VCaP (cell line): ENCODE results near the gene ZNF488.
A peak's percentile ranks its signal among the peaks of the same experiment; 100 is the strongest.

Experiments used
- H3K27ac ChIP-seq: fragments of 450-650 bp; 2 replicates; pipeline ENCODE4 v1.5.1; 2017
- TF ChIP-seq, protein P1 (sequence below): fragments of 450-650 bp; conservative IDR thresholded peaks from 2 replicates; pipeline ENCODE4 v1.5.1; 2017; ENCODE audit warnings: mild to moderate bottlenecking, moderate library complexity

The ZNF488 gene

DNA sequence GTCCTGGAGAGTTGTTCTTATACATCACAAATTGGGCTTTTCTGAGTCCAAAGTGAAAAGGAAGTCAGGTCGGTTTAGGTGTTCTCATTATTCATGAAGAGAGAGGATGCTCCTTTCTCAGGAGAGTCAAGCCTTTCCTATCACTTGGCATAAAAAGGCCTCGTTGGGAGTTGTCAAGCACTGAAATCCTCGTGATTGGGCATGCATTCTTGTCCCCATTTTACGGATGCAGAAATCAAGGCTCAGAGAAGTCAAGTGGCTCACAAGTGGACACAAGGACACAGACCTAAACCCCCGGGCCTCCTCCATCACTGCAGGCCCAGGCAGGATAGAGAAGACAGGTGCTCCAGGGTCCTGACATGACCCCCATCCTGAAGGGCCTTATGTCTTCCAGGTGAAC lies 27.4 kb downstream of the ZNF488 start:
- H3K27ac ChIP-seq: no peak overlapping the region
- TF ChIP-seq, protein P1, sequence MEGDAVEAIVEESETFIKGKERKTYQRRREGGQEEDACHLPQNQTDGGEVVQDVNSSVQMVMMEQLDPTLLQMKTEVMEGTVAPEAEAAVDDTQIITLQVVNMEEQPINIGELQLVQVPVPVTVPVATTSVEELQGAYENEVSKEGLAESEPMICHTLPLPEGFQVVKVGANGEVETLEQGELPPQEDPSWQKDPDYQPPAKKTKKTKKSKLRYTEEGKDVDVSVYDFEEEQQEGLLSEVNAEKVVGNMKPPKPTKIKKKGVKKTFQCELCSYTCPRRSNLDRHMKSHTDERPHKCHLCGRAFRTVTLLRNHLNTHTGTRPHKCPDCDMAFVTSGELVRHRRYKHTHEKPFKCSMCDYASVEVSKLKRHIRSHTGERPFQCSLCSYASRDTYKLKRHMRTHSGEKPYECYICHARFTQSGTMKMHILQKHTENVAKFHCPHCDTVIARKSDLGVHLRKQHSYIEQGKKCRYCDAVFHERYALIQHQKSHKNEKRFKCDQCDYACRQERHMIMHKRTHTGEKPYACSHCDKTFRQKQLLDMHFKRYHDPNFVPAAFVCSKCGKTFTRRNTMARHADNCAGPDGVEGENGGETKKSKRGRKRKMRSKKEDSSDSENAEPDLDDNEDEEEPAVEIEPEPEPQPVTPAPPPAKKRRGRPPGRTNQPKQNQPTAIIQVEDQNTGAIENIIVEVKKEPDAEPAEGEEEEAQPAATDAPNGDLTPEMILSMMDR: no peak

DNA sequence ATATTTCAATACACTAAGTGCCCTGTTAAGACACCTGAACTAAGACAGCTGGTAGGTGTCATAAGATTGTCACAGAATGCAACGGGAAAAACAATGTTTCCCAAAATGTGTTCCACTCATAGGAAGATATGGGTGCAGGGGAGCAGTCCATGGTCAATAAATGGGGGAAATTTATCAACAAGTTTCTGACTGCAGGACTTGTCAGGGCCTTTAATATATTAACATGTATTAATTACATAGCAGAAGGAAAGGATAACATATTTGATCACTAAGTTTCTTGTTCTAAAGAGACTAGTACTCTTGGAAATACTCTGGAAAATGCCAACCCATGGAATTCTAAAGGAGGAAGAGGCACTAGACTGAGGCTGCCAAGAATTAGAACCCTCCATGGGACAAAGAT lies 29.2 kb downstream of the ZNF488 start:
- TF ChIP-seq, protein P1: no peak
- no peak overlapping the region for H3K27ac ChIP-seq

DNA sequence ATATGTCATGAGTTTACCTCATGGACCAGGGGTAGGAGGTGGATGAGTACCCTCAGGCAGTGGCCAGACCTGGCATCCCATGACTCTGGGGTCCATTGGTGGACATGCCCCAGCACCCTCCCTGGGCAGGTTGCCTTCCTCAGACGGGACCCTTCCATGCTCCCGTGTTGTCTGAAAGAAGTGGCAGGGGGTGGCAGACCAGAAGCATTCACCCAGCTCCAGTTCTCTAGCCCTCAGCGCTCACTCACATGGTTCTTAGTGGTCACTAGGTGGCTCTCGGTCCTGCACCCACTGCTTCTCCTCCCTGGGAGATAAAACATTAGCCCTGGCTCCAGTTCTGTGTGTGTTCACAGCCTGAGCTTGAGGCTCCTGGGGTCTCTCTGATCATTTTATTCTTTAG lies 29.9 kb downstream of the ZNF488 start:
- H3K27ac ChIP-seq: no peak overlapping the region
- TF ChIP-seq, protein P1: peak; percentile 33

DNA sequence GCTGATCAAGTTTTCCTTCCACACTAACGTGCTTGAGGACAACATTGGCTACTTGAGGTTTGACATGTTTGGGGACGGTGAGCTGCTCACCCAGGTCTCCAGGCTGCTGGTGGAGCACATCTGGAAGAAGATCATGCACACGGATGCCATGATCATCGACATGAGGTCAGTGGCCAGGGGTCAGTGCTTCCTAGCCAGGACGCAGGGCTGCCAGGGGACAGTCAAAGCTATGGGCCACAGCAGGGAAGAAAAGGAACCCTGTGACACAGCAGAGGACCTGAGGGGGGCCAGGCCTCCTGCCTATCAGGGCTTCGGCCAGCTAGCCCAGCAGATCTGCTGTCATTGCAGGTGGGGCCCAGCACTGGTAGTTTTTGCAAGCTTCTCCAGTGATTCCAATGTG lies 30.7 kb downstream of the ZNF488 start:
- no peak overlapping the region for H3K27ac ChIP-seq
- TF ChIP-seq, protein P1: no peak

DNA sequence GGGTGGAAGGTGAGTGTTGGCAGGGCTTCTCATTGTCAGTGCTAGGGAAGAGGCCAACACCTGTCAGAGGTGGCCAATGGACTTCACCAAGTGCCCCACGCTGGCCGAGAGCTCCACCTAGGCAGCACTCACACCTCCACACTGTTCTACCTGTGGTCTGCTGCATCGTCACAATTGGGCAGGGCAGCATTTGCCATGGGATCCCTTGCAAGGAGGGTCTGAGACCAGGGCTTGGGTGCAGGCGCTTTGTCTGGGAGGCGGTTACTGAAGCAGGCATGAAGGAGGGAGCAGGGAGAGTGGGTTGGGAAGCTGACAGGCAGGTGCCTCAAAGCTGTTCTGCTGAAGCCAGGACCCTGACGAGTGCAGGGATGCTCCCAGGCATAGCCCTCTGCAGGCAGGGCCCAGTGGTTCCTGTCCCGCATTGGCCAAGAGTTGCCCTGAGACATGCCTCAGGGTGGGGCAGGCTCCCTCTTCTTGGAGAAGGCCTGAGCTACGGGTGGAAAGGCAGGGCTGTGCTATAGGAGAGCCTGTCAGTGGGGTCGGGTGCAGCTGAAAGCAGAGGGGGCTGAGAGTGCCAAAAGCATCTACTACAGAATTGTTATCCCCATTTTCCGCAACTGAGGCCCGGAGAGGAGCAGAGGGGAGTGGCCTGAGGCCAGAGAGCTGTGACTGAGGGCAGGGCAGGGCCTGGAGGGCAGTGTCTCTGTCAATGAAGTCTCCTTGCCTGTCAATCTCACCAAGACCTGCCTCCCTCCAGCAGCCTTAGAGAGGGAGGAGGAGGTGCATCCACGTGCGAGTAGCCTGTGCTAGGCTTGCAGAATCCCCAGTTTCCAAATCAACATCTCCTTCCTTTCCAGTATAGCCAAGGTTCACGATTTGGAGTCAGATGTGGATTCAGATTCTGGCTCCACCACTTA lies 31.9 kb downstream of the ZNF488 start:
- H3K27ac ChIP-seq: no peak overlapping the region
- TF ChIP-seq, protein P1: no peak

DNA sequence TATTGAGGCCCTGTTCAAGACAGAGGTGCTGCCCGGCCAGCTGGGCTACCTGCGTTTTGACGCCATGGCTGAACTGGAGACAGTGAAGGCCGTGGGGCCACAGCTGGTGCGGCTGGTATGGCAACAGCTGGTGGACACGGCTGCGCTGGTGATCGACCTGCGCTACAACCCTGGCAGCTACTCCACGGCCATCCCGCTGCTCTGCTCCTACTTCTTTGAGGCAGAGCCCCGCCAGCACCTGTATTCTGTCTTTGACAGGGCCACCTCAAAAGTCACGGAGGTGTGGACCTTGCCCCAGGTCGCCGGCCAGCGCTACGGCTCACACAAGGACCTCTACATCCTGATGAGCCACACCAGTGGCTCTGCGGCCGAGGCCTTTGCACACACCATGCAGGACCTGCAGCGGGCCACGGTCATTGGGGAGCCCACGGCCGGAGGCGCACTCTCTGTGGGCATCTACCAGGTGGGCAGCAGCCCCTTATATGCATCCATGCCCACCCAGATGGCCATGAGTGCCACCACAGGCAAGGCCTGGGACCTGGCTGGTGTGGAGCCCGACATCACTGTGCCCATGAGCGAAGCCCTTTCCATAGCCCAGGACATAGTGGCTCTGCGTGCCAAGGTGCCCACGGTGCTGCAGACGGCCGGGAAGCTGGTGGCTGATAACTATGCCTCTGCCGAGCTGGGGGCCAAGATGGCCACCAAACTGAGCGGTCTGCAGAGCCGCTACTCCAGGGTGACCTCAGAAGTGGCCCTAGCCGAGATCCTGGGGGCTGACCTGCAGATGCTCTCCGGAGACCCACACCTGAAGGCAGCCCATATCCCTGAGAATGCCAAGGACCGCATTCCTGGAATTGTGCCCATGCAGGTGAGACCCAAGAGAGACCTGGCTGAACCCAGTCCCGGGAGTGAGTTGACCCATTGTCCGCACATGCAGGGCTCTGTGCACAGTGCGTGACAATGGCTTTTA lies 33.1 kb downstream of the ZNF488 start:
- TF ChIP-seq, protein P1: no peak
- no peak overlapping the region for H3K27ac ChIP-seq

DNA sequence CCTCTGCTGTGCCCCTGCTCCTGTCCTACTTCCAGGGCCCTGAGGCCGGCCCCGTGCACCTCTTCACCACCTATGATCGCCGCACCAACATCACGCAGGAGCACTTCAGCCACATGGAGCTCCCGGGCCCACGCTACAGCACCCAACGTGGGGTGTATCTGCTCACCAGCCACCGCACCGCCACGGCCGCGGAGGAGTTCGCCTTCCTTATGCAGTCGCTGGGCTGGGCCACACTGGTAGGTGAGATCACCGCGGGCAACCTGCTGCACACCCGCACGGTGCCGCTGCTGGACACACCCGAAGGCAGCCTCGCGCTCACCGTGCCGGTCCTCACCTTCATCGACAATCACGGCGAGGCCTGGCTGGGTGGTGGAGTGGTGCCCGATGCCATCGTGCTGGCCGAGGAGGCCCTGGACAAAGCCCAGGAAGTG lies 34.1 kb downstream of the ZNF488 start:
- H3K27ac ChIP-seq: no peak overlapping the region
- TF ChIP-seq, protein P1: no peak
